ENCODE results near the gene GTF2I.
A peak's percentile ranks its signal among the peaks of the same experiment; 100 is the strongest.

GTF2I gene

GRCh38 chr7:74709880-74710671 lies 52.6 kb downstream of the GTF2I start:
- ATAC-seq (ENCODE audit: insufficient read depth, low read depth): no peak
- DNase-seq: no peak

DNA sequence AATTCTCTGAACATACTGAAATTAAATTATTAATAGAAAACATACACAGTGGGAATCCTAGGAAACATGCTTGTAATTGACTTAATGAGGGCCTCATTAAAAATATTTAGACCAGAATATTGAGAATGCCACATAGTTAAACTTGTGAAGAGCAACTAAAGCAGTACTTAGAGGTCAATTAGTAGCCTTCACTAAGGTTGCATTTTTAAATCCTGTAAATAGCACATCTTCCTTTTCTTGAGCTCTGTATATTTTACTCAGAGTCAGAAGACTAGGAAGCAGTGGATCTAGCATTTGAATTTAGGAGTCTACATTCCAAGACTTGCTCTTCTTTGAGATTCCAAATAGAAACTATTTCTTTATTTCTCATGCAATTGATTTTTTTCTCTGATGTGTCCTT lies 56.0 kb downstream of the GTF2I start:
- H2AFZ ChIP-seq (ENCODE audit: low read depth, low read length): no peak overlapping the region
- TF ChIP-seq EZH2 (IDR thresholded peaks at IDR 0.05; ENCODE audit: borderline replicate concordance, low read depth, low read length, severe bottlenecking): no peak
- no peak for TF ChIP-seq CTCF (IDR thresholded peaks at IDR 0.05; ENCODE audit: borderline replicate concordance, extremely low read depth, low read length, poor library complexity, severe bottlenecking)
- no peak overlapping the region for H3K27ac ChIP-seq (ENCODE audit: low read length)
- H3K27me3 ChIP-seq (ENCODE audit: insufficient read depth, low read length, poor library complexity): no peaks in the 10 kb centered on the region
- no peak overlapping the region for H3K4me3 ChIP-seq (ENCODE audit: low read depth in 1 of 2, low read length in 2 of 2)
- H3K9ac ChIP-seq (ENCODE audit: low read depth, low read length): no peak overlapping the region
- H4K20me1 ChIP-seq (ENCODE audit: insufficient read depth, low read length): no peaks in the 10 kb centered on the region; the same call in 1 of the 2 replicates
- H3K9me3 ChIP-seq (ENCODE audit: insufficient read depth, low read length, severe bottlenecking): no peaks in the 10 kb centered on the region
- no peaks in the 10 kb centered on the region for H3K4me1 ChIP-seq (ENCODE audit: insufficient read depth, low read length)
- no peak overlapping the region for H3K4me2 ChIP-seq (ENCODE audit: insufficient read depth, low read length)
- H3K79me2 ChIP-seq (ENCODE audit: insufficient read depth, low read length): peaks cover 17% of the 10 kb centered on the region
- ATAC-seq (ENCODE audit: insufficient read depth, low read depth) (no peak), DNase-seq (no peak)
- H3K36me3 ChIP-seq (ENCODE audit: insufficient read depth, low read length): peaks cover 98% of the 10 kb centered on the region

More at GRCh38 chr7:74709880-74710671, 52.6 kb downstream of the GTF2I start:
- Histone ChIP-seq H3K4me3 (ENCODE audit: low read depth in 1 of 2, low read length in 2 of 2) (no peak overlapping the region), H3K9me3 (ENCODE audit: insufficient read depth, low read length, severe bottlenecking) (no peaks in the 10 kb centered on the region), H4K20me1 (ENCODE audit: insufficient read depth, low read length) (no peaks in the 10 kb centered on the region), H3K4me1 (ENCODE audit: insufficient read depth, low read length) (no peaks in the 10 kb centered on the region), H3K36me3 (ENCODE audit: insufficient read depth, low read length) (peaks cover 98% of the 10 kb centered on the region), H3K27ac (ENCODE audit: low read length) (no peak overlapping the region), H2AFZ (ENCODE audit: low read depth, low read length) (no peak overlapping the region), H3K4me2 (ENCODE audit: insufficient read depth, low read length) (no peak overlapping the region), H3K27me3 (ENCODE audit: insufficient read depth, low read length, poor library complexity) (no peaks in the 10 kb centered on the region), H3K9ac (ENCODE audit: low read depth, low read length) (no peak overlapping the region), H3K79me2 (ENCODE audit: insufficient read depth, low read length) (peaks cover 20% of the 10 kb centered on the region)
- TF ChIP-seq EZH2 (IDR thresholded peaks at IDR 0.05; ENCODE audit: borderline replicate concordance, low read depth, low read length, severe bottlenecking) (no peak), CTCF (IDR thresholded peaks at IDR 0.05; ENCODE audit: borderline replicate concordance, extremely low read depth, low read length, poor library complexity, severe bottlenecking) (peak; percentile 44)

DNA sequence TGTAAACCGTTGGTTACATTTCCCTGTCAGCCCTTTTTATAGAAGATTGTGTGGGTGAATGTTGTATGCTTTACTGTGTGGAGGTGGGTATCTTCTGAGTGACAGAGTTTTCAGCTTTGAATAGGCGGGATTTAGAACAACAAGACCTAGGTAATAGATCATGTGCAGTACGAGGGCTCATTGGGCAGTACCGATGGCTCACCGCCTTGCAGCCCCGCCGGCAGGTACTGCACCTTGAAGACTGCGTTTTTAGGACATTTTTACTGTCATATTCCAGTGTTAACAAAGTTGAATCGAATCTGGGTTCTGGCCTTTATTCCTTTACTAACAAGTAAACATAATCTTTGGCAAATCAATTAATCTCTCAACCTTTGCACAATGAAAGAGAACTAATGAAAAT lies 60.4 kb downstream of the GTF2I start:
- Histone ChIP-seq H3K27me3 (ENCODE audit: insufficient read depth, low read length, poor library complexity) (no peaks in the 10 kb centered on the region), H3K27ac (ENCODE audit: low read length) (no peak overlapping the region), H3K36me3 (ENCODE audit: insufficient read depth, low read length) (peaks cover 91% of the 10 kb centered on the region), H2AFZ (ENCODE audit: low read depth, low read length) (no peak overlapping the region), H3K9ac (ENCODE audit: low read depth, low read length) (no peak overlapping the region), H3K79me2 (ENCODE audit: insufficient read depth, low read length) (0 out of 2 replicates have a peak, but pooled peaks cover 3% of the 10 kb centered on the region), H3K4me3 (ENCODE audit: low read depth in 1 of 2, low read length in 2 of 2) (no peak overlapping the region), H3K4me1 (ENCODE audit: insufficient read depth, low read length) (no peaks in the 10 kb centered on the region), H4K20me1 (ENCODE audit: insufficient read depth, low read length) (no peaks in the 10 kb centered on the region; the same call in 1 of the 2 replicates), H3K9me3 (ENCODE audit: insufficient read depth, low read length, severe bottlenecking) (no peaks in the 10 kb centered on the region), H3K4me2 (ENCODE audit: insufficient read depth, low read length) (no peak overlapping the region)
- no peak for TF ChIP-seq CTCF (IDR thresholded peaks at IDR 0.05; ENCODE audit: borderline replicate concordance, extremely low read depth, low read length, poor library complexity, severe bottlenecking)
- TF ChIP-seq EZH2 (IDR thresholded peaks at IDR 0.05; ENCODE audit: borderline replicate concordance, low read depth, low read length, severe bottlenecking): no peak
- ATAC-seq (ENCODE audit: insufficient read depth, low read depth) (no peak), DNase-seq (no peak)
